ENCODE measurements around the gene TREX2.

TREX2 gene

GRCh38 chrX:153491918-153492317 lies 46.1 kb upstream of the TREX2 start:
- Histone ChIP-seq H3K27ac (ENCODE audit: insufficient read depth in 1 of 2, low read depth in 1 of 2, low read length in 2 of 2, poor library complexity in 1 of 2, severe bottlenecking in 2 of 2) (no peak overlapping the region), H3K36me3 (ENCODE audit: control insufficient read depth in 4 of 4, insufficient read depth in 4 of 4, low read length in 3 of 4) (no peaks in the 10 kb centered on the region), H3K9me3 (ENCODE audit: control extremely low read depth in 1 of 5, control insufficient read depth in 4 of 5, insufficient read depth in 2 of 5, low read depth in 1 of 5, low read length in 4 of 5) (no peaks in the 10 kb centered on the region), H3K4me3 (ENCODE audit: control insufficient read depth in 1 of 7, extremely low read depth in 1 of 7, insufficient read depth in 4 of 7, low read depth in 2 of 7, low read length in 6 of 7) (no peak overlapping the region), H3K27me3 (replicated peaks in 2 of 5; ENCODE audit: control insufficient read depth in 4 of 5, insufficient read depth in 5 of 5, low read length in 4 of 5) (peaks cover 0 to 24% (median 0%) of the 10 kb centered on the region in 5 experiments), H3K4me1 (ENCODE audit: control extremely low read depth in 1 of 4, control insufficient read depth in 4 of 4, insufficient read depth in 4 of 4, low read length in 3 of 4) (peaks cover 0 to 16% (median 8%) of the 10 kb centered on the region in 4 experiments)
- DNase-seq, result no peak
- 38% methylated on average over 8 of the region's 11 CpGs for WGBS (ENCODE audit: insufficient coverage)
- CTCF ChIA-PET, result interaction anchor here (1.4 kb wide), 1 partner anchor 13 kb away, joined by 6 read pairs; no protein-coding TSS in a partner anchor
- POLR2A ChIA-PET, result no interaction called here

- Histone ChIP-seq H3K36me3 (ENCODE audit: control insufficient read depth in 4 of 4, insufficient read depth in 4 of 4, low read length in 3 of 4) (no peaks in the 10 kb centered on the region), H3K27ac (ENCODE audit: insufficient read depth in 1 of 2, low read depth in 1 of 2, low read length in 2 of 2, poor library complexity in 1 of 2, severe bottlenecking in 2 of 2) (no peak overlapping the region), H3K9me3 (ENCODE audit: control extremely low read depth in 1 of 5, control insufficient read depth in 4 of 5, insufficient read depth in 2 of 5, low read depth in 1 of 5, low read length in 4 of 5) (no peaks in the 10 kb centered on the region), H3K4me1 (ENCODE audit: control extremely low read depth in 1 of 4, control insufficient read depth in 4 of 4, insufficient read depth in 4 of 4, low read length in 3 of 4) (peaks cover 0 to 16% (median 8%) of the 10 kb centered on the region in 4 experiments), H3K4me3 (ENCODE audit: control insufficient read depth in 1 of 7, extremely low read depth in 1 of 7, insufficient read depth in 4 of 7, low read depth in 2 of 7, low read length in 6 of 7) (no peak overlapping the region), H3K27me3 (replicated peaks in 2 of 5; ENCODE audit: control insufficient read depth in 4 of 5, insufficient read depth in 5 of 5, low read length in 4 of 5) (peaks cover 0 to 24% (median 0%) of the 10 kb centered on the region in 5 experiments)
- WGBS (ENCODE audit: insufficient coverage), result 76% methylated on average over 10 of the region's 10 CpGs
- CTCF ChIA-PET, result interaction anchor here (0.9 to 1.4 kb wide), 2 partner anchors 14 to 30 kb away, joined by 4 to 6 read pairs; no protein-coding TSS in a partner anchor
- no peak for DNase-seq
- POLR2A ChIA-PET, result no interaction called here
Observed at GRCh38 chrX:153491351-153491914, 45.6 kb upstream of the TREX2 start.

- peaks cover 0 to 14% (median 0%) of the 10 kb centered on the region in 5 experiments for H3K27me3 ChIP-seq (replicated peaks in 2 of 5; ENCODE audit: control insufficient read depth in 4 of 5, insufficient read depth in 5 of 5, low read length in 4 of 5)
- H3K27ac ChIP-seq (ENCODE audit: insufficient read depth in 1 of 2, low read depth in 1 of 2, low read length in 2 of 2, poor library complexity in 1 of 2, severe bottlenecking in 2 of 2), result no peak overlapping the region
- H3K4me1 ChIP-seq (ENCODE audit: control extremely low read depth in 1 of 4, control insufficient read depth in 4 of 4, insufficient read depth in 4 of 4, low read length in 3 of 4), result peaks cover 0 to 16% (median 8%) of the 10 kb centered on the region in 4 experiments
- no peaks in the 10 kb centered on the region for H3K9me3 ChIP-seq (ENCODE audit: control extremely low read depth in 1 of 5, control insufficient read depth in 4 of 5, insufficient read depth in 2 of 5, low read depth in 1 of 5, low read length in 4 of 5)
- H3K36me3 ChIP-seq (ENCODE audit: control insufficient read depth in 4 of 4, insufficient read depth in 4 of 4, low read length in 3 of 4), result no peaks in the 10 kb centered on the region
- CTCF ChIA-PET, result interaction anchor here (1.1 to 1.7 kb wide), 3 partner anchors 15 to 19 kb away, joined by 3 to 6 read pairs (median 5); partner anchors contain the start of gene HAUS7
- POLR2A ChIA-PET, result no interaction called here
- 89% methylated on average over 18 of the region's 20 CpGs for WGBS (ENCODE audit: insufficient coverage)
- H3K4me3 ChIP-seq (ENCODE audit: control insufficient read depth in 1 of 7, extremely low read depth in 1 of 7, insufficient read depth in 4 of 7, low read depth in 2 of 7, low read length in 6 of 7), result no peak overlapping the region
- DNase-seq, result no peak
Observed at GRCh38 chrX:153490217-153490930, 44.5 kb upstream of the TREX2 start.

GRCh38 chrX:153488231-153488914 lies 42.5 kb upstream of the TREX2 start:
- H3K4me3 ChIP-seq (ENCODE audit: control insufficient read depth in 1 of 7, extremely low read depth in 1 of 7, insufficient read depth in 4 of 7, low read depth in 2 of 7, low read length in 6 of 7), result no peak overlapping the region
- no peak for DNase-seq

GRCh38 chrX:153487590-153488071 lies 41.8 kb upstream of the TREX2 start:
- no peak overlapping the region for H3K27ac ChIP-seq (ENCODE audit: insufficient read depth in 1 of 2, low read depth in 1 of 2, low read length in 2 of 2, poor library complexity in 1 of 2, severe bottlenecking in 2 of 2)
- CTCF ChIA-PET, result no interaction called here
- POLR2A ChIA-PET, result no interaction called here
- H3K36me3 ChIP-seq (ENCODE audit: control insufficient read depth in 4 of 4, insufficient read depth in 4 of 4, low read length in 3 of 4), result no peaks in the 10 kb centered on the region
- H3K4me1 ChIP-seq (ENCODE audit: control extremely low read depth in 1 of 4, control insufficient read depth in 4 of 4, insufficient read depth in 4 of 4, low read length in 3 of 4), result peaks cover 0 to 13% (median 8%) of the 10 kb centered on the region in 4 experiments
- DNase-seq, result no peak
- H3K27me3 ChIP-seq (replicated peaks in 2 of 5; ENCODE audit: control insufficient read depth in 4 of 5, insufficient read depth in 5 of 5, low read length in 4 of 5), result peaks cover 0 to 7% (median 0%) of the 10 kb centered on the region in 5 experiments
- WGBS (ENCODE audit: insufficient coverage), result 90% methylated on average over 10 of the region's 11 CpGs
- H3K9me3 ChIP-seq (ENCODE audit: control extremely low read depth in 1 of 5, control insufficient read depth in 4 of 5, insufficient read depth in 2 of 5, low read depth in 1 of 5, low read length in 4 of 5), result no peaks in the 10 kb centered on the region
- no peak overlapping the region for H3K4me3 ChIP-seq (ENCODE audit: control insufficient read depth in 1 of 7, extremely low read depth in 1 of 7, insufficient read depth in 4 of 7, low read depth in 2 of 7, low read length in 6 of 7)

More at GRCh38 chrX:153488231-153488914, 42.5 kb upstream of the TREX2 start:
- POLR2A ChIA-PET, result no interaction called here
- CTCF ChIA-PET, result interaction anchor here (1.1 to 1.7 kb wide), 2 partner anchors 10 to 19 kb away, joined by 3 to 5 read pairs; no protein-coding TSS in a partner anchor
- H3K27ac ChIP-seq (ENCODE audit: insufficient read depth in 1 of 2, low read depth in 1 of 2, low read length in 2 of 2, poor library complexity in 1 of 2, severe bottlenecking in 2 of 2), result no peak overlapping the region
- no peaks in the 10 kb centered on the region for H3K9me3 ChIP-seq (ENCODE audit: control extremely low read depth in 1 of 5, control insufficient read depth in 4 of 5, insufficient read depth in 2 of 5, low read depth in 1 of 5, low read length in 4 of 5)
- peaks cover 0 to 13% (median 8%) of the 10 kb centered on the region in 4 experiments for H3K4me1 ChIP-seq (ENCODE audit: control extremely low read depth in 1 of 4, control insufficient read depth in 4 of 4, insufficient read depth in 4 of 4, low read length in 3 of 4)
- H3K36me3 ChIP-seq (ENCODE audit: control insufficient read depth in 4 of 4, insufficient read depth in 4 of 4, low read length in 3 of 4), result no peaks in the 10 kb centered on the region
- peaks cover 0 to 8% (median 0%) of the 10 kb centered on the region in 5 experiments for H3K27me3 ChIP-seq (replicated peaks in 2 of 5; ENCODE audit: control insufficient read depth in 4 of 5, insufficient read depth in 5 of 5, low read length in 4 of 5)
- WGBS (ENCODE audit: insufficient coverage), result 59% methylated on average over 6 of the region's 27 CpGs

- WGBS (ENCODE audit: insufficient coverage), result 92% methylated on average over 8 of the region's 10 CpGs
- Histone ChIP-seq H3K4me1 (ENCODE audit: control extremely low read depth in 1 of 4, control insufficient read depth in 4 of 4, insufficient read depth in 4 of 4, low read length in 3 of 4) (peaks cover 0 to under 1% (median 0%) of the 10 kb centered on the region in 4 experiments), H3K27me3 (replicated peaks in 2 of 5; ENCODE audit: control insufficient read depth in 4 of 5, insufficient read depth in 5 of 5, low read length in 4 of 5) (peaks cover 0 to 7% (median 0%) of the 10 kb centered on the region in 5 experiments), H3K4me3 (ENCODE audit: control insufficient read depth in 1 of 7, extremely low read depth in 1 of 7, insufficient read depth in 4 of 7, low read depth in 2 of 7, low read length in 6 of 7) (no peak overlapping the region), H3K36me3 (ENCODE audit: control insufficient read depth in 4 of 4, insufficient read depth in 4 of 4, low read length in 3 of 4) (no peaks in the 10 kb centered on the region), H3K9me3 (ENCODE audit: control extremely low read depth in 1 of 5, control insufficient read depth in 4 of 5, insufficient read depth in 2 of 5, low read depth in 1 of 5, low read length in 4 of 5) (no peaks in the 10 kb centered on the region), H3K27ac (ENCODE audit: insufficient read depth in 1 of 2, low read depth in 1 of 2, low read length in 2 of 2, poor library complexity in 1 of 2, severe bottlenecking in 2 of 2) (no peak overlapping the region)
- POLR2A ChIA-PET, result no interaction called here
- no peak for DNase-seq
- CTCF ChIA-PET, result interaction anchor here (2.5 kb wide), 1 partner anchor 14 kb away, joined by 6 read pairs; no protein-coding TSS in a partner anchor
Observed at GRCh38 chrX:153486171-153486570, 40.3 kb upstream of the TREX2 start.

Measured in common myeloid progenitor, CD34-positive (primary cell).